Endothelial cell of umbilical vein (primary cell): Measurements from ENCODE around the gene WDR37. TPM values are rescaled to one million over a fixed set of nuclear protein-coding genes. Genes with fewer than 3 reads are reported as not detected.
A peak's percentile ranks its signal among the peaks of the same experiment; 100 is the strongest.

ENCODE experiments used
- BruUV-seq: library from RNA; stranded (reverse); fragments of 400-500 nt; replicated peaks from 2 replicates; lab custom pipeline; 2021; lab: Mats Ljungman, UMichigan
- CTCF ChIA-PET: fragments of 300-600, 350-600 bp; sonication (Branson Sonifier 250); formaldehyde crosslinking; loops from one replicate; lab custom pipeline; 2021; ENCODE audit warnings: antibody characterized with exemption, inconsistent platforms; lab: Charles Lee
- POLR2A ChIA-PET: fragments of 300-600, 350-600 bp; sonication (Branson Sonifier 250); formaldehyde crosslinking; loops from one replicate; lab custom pipeline; 2021; ENCODE audit warnings: antibody characterized with exemption, inconsistent platforms; lab: Charles Lee
- DNase-seq: peaks from one replicate; pipeline ENCODE4 v3.0.0-alpha.2; 2011; ENCODE audit warnings: low read depth, low spot score
- FAIRE-seq: peaks from 2 replicates; lab custom pipeline; 2011; peaks lifted over from hg19 to GRCh38; lab: Jason Lieb, UNC
- H2AFZ ChIP-seq: 2 replicates; pipeline ENCODE4 v1.6.0; 2012; ENCODE audit warnings: low read depth, low read length, control low read depth, inconsistent platforms
- H3K27ac ChIP-seq: 2 replicates; pipeline ENCODE4 v1.5.1; 2011; ENCODE audit warnings: low read depth, mild to moderate bottlenecking, control low read depth, low read length, moderate library complexity; ENCODE audit not compliant: insufficient read depth
- H3K27me3 ChIP-seq, 2 experiments: 2 replicates each; pipeline versions ENCODE4 v1.6.0 to v1.6.1; 2011; ENCODE audit warnings: low read length in 2 of 2, mixed read lengths in 1 of 2; ENCODE audit not compliant: control insufficient read depth in 2 of 2, insufficient read depth in 2 of 2
- H3K36me3 ChIP-seq, 2 experiments: 2 replicates in 1 of 2; 3 replicates in 1 of 2; pipeline ENCODE4 v1.5.1; 2011; ENCODE audit warnings: low read length in 2 of 2, mild to moderate bottlenecking in 1 of 2, moderate library complexity in 1 of 2; ENCODE audit not compliant: control insufficient read depth in 2 of 2, insufficient read depth in 2 of 2; ENCODE audit errors: extremely low read depth in 1 of 2
- H3K4me1 ChIP-seq: 3 replicates; pipeline ENCODE4 v1.5.1; 2011; ENCODE audit warnings: mild to moderate bottlenecking, low read length; ENCODE audit not compliant: control insufficient read depth, insufficient read depth; ENCODE audit errors: extremely low read depth
- H3K4me2 ChIP-seq: 2 replicates; pipeline ENCODE4 v1.6.1; 2011; ENCODE audit warnings: low read length, control low read depth, mixed read lengths; ENCODE audit not compliant: insufficient read depth
- H3K4me3 ChIP-seq, 3 experiments: fragments of 200-600 bp in 1 of 3; sonication (generic), shearing (Covaris generic) in 1 of 3; replicated peaks in 1 of 3; 2 replicates each; pipeline ENCODE4 v1.5.1; 2011 to 2016; ENCODE audit warnings: control low read depth in 3 of 3, low read length in 3 of 3, mild to moderate bottlenecking in 2 of 3, inconsistent platforms in 1 of 3, low read depth in 1 of 3, moderate library complexity in 1 of 3; ENCODE audit not compliant: insufficient read depth in 1 of 3
- H3K79me2 ChIP-seq: 2 replicates; pipeline ENCODE4 v1.6.0; 2012; ENCODE audit warnings: low read length, inconsistent platforms; ENCODE audit not compliant: control insufficient read depth, insufficient read depth
- H3K9ac ChIP-seq: replicated peaks from 2 replicates; pipeline ENCODE3; 2011; ENCODE audit warnings: low read length, control low read depth; ENCODE audit not compliant: insufficient read depth; ENCODE audit errors: extremely low read depth
- H3K9me1 ChIP-seq: replicated peaks from 3 replicates; pipeline ENCODE4 v1.6.0; 2011; ENCODE audit warnings: mild to moderate bottlenecking, low read length; ENCODE audit not compliant: control insufficient read depth, insufficient read depth; ENCODE audit errors: extremely low read depth
- H3K9me3 ChIP-seq: replicated peaks from 2 replicates; pipeline ENCODE4 v1.5.1; 2012; ENCODE audit warnings: low read length, inconsistent platforms; ENCODE audit not compliant: control insufficient read depth, insufficient read depth
- H4K20me1 ChIP-seq: replicated peaks from 2 replicates; pipeline ENCODE3; 2011; ENCODE audit warnings: mild to moderate bottlenecking, low read length; ENCODE audit not compliant: control insufficient read depth, insufficient read depth; ENCODE audit errors: extremely low read depth
- CTCF ChIP-seq, 2 donors: IDR thresholded peaks; 1 replicate in 1 of 2; 2 replicates in 1 of 2; pipeline ENCODE4 v1.5.1; 2011; ENCODE audit warnings: low read length in 2 of 2, mild to moderate bottlenecking in 2 of 2, moderate library complexity in 2 of 2, control low read depth in 1 of 2, inconsistent platforms in 1 of 2, low read depth in 1 of 2; ENCODE audit not compliant: insufficient read depth in 1 of 2; ENCODE audit errors: extremely low read depth in 1 of 2
- EZH2 ChIP-seq: IDR thresholded peaks from 2 replicates; pipeline ENCODE4 v1.6.1; 2012; ENCODE audit warnings: borderline replicate concordance, low read depth, mild to moderate bottlenecking, moderate library complexity, low read length, inconsistent platforms; ENCODE audit not compliant: severe bottlenecking
- FOS ChIP-seq: IDR thresholded peaks from 2 replicates; pipeline ENCODE4 v1.6.1; 2011; ENCODE audit warnings: mild to moderate bottlenecking, low read length, moderate library complexity, borderline replicate concordance; ENCODE audit not compliant: insufficient read depth
- GATA2 ChIP-seq: IDR thresholded peaks from 2 replicates; pipeline ENCODE4 v1.7.0; 2011; ENCODE audit warnings: low read depth, mild to moderate bottlenecking, moderate library complexity, mixed read lengths, low read length; ENCODE audit not compliant: insufficient read length, insufficient read depth
- JUN ChIP-seq: IDR thresholded peaks from 2 replicates; pipeline ENCODE4 v1.6.1; 2011; ENCODE audit warnings: borderline replicate concordance, low read depth; ENCODE audit not compliant: insufficient read length, insufficient read depth
- MAX ChIP-seq: IDR thresholded peaks from 2 replicates; pipeline ENCODE4 v1.6.1; 2011; ENCODE audit not compliant: insufficient read depth, insufficient read length
- MYC ChIP-seq: IDR thresholded peaks from one replicate; pipeline ENCODE4 v1.6.1; 2011; ENCODE audit warnings: mild to moderate bottlenecking, low read depth, low read length
- POLR2A ChIP-seq: IDR thresholded peaks from 2 replicates; pipeline ENCODE4 v1.6.1; 2012; ENCODE audit warnings: low read depth, mild to moderate bottlenecking, control low read depth, low read length
- POLR2AphosphoS5 ChIP-seq: IDR thresholded peaks from 2 replicates; pipeline ENCODE4 v1.6.1; 2012; ENCODE audit warnings: low read depth, mild to moderate bottlenecking, control low read depth, low read length, moderate library complexity; ENCODE audit not compliant: insufficient read depth
- dilution Hi-C: fragments of 300-500 bp; cut with MboI; formaldehyde crosslinking; loops from one replicate; pipeline ENCODE4 v1.15.0; 2019; ENCODE audit warnings: low sequenced_read_pairs; ENCODE audit not compliant: extremely low pct_ligation_motif_present
- intact Hi-C: fragments of 100-400 bp; cut with micrococcal nuclease; formaldehyde crosslinking; loops from one replicate; pipeline ENCODE4 v1.10.0; 2022
- polyA plus RNA-seq, 4 experiments: library from polyadenylated mRNA; depleted of rRNA in 3 of 4; stranded (reverse) in 3 of 4; unstranded in 1 of 4; fragments of >200 nt; gene quantifications; 2 replicates each; pipeline versions ENCODE4 v1.2.1 to v1.2.3, GENCODE V29; 2011 to 2012; ENCODE audit warnings: missing spikeins in 1 of 4
- total RNA-seq: library from RNA; stranded (reverse); gene quantifications from 2 replicates; pipeline ENCODE4 v1.2.3, GENCODE V29; 2021

WDR37 gene
- total and polyA plus RNA-seq, 2 donors (not counting 3 experiments of a cell fraction or from before 2014, with no cell fraction given), result 21.7 to 25.5 TPM

DNA sequence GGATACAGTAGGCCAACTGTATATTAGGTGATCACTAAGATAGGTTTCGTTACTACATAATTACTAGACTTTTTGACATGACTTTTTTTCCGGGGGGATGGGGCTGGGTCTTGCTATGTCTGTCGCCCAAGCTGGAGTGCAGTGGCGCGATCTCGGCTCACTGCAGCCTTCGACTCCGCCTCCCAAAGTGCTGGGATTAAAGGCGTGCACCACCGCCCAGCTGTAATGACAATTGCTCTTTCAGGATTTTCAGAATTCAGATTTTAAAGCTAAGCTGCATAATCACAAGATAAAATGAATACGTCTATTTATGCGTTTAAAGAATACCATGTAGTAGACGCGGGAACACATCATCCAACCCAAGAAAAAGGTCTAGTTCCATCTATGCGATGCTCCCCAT is 8.2 kb upstream of the WDR37 start:
- H3K9me1 ChIP-seq, result no peaks in the 10 kb centered on the region
- H3K9me3 ChIP-seq, result no peaks in the 10 kb centered on the region
- ChIA-PET POLR2A (interaction anchor here (0.8 kb wide), 1 partner anchor 20 kb away, joined by 3 read pairs; no protein-coding TSS in a partner anchor), CTCF (interaction anchor here (2.0 kb wide), 1 partner anchor 27 kb away, joined by 12 read pairs; no protein-coding TSS in a partner anchor)
- dilution Hi-C loops, result no loop called here
- no peak for TF ChIP-seq CTCF (IDR thresholded peaks at IDR 0.05; ENCODE audit: extremely low read depth in 1 of 2, insufficient read depth in 1 of 2, low read depth in 1 of 2, low read length in 2 of 2)
- TF ChIP-seq JUN, result no peak
- no peak for TF ChIP-seq MAX
- TF ChIP-seq EZH2, result no peak
- no peak for TF ChIP-seq POLR2AphosphoS5
- no peak for TF ChIP-seq GATA2
- no peak for TF ChIP-seq POLR2A
- no peak for TF ChIP-seq FOS
- TF ChIP-seq MYC, result no peak
- intact Hi-C loops, result loop anchor here (2.0 to 5.0 kb wide), 2 partner anchors 27 to 61 kb away; partner anchors contain the start of gene GTPBP4
- peak overlapping the region; percentile 74 for H3K27ac ChIP-seq
- H3K79me2 ChIP-seq, result peaks cover 77% of the 10 kb centered on the region
- DNase-seq, result peak; percentile 24
- FAIRE-seq, result peak; percentile 8
- H3K9ac ChIP-seq, result peak overlapping the region; percentile 84
- peak overlapping the region; percentile 60 for H3K4me2 ChIP-seq
- H4K20me1 ChIP-seq, result no peaks in the 10 kb centered on the region
- H3K4me1 ChIP-seq, result peaks cover 47% of the 10 kb centered on the region
- no peaks in the 10 kb centered on the region for H3K27me3 ChIP-seq
- peak overlapping the region; percentile 42 to 67 (median 60) for H3K4me3 ChIP-seq
- no TSS peak for BruUV-seq
- peaks cover 3 to 4% of the 10 kb centered on the region in 2 experiments for H3K36me3 ChIP-seq
- H2AFZ ChIP-seq, result no peak overlapping the region
